AG09319 (cell line): ENCODE data around the gene FHIT.

ENCODE experiments used
- DNase-seq: peaks from one replicate; pipeline ENCODE4 v3.0.0-alpha.2; 2010; ENCODE audit warnings: low read depth; ENCODE audit errors: extremely low read depth
- TF ChIP-seq, protein P1 (sequence below): IDR thresholded peaks from 2 replicates; pipeline ENCODE4 v1.5.1; 2011; ENCODE audit warnings: low read depth, mild to moderate bottlenecking, inconsistent platforms, low read length, moderate library complexity

The FHIT gene

DNA sequence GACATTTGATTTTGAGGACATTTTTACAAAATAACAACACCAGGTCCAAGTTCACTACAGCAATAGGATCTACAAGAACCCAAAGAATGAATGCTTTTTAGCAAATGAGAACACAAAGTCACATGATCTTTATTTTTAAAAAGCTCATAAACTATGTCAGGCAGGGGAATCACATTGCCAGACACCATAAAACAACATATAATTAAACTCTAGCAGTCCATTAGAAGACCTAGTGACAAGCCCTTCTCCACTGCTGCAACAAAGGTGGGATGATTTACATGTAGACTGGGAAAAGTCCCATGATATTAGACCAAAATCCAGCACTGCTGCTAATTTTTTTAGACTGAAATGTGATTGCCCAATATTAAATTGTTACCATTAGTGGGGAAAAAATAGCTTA, 92.6 kb downstream of the FHIT start:
- TF ChIP-seq, protein P1, sequence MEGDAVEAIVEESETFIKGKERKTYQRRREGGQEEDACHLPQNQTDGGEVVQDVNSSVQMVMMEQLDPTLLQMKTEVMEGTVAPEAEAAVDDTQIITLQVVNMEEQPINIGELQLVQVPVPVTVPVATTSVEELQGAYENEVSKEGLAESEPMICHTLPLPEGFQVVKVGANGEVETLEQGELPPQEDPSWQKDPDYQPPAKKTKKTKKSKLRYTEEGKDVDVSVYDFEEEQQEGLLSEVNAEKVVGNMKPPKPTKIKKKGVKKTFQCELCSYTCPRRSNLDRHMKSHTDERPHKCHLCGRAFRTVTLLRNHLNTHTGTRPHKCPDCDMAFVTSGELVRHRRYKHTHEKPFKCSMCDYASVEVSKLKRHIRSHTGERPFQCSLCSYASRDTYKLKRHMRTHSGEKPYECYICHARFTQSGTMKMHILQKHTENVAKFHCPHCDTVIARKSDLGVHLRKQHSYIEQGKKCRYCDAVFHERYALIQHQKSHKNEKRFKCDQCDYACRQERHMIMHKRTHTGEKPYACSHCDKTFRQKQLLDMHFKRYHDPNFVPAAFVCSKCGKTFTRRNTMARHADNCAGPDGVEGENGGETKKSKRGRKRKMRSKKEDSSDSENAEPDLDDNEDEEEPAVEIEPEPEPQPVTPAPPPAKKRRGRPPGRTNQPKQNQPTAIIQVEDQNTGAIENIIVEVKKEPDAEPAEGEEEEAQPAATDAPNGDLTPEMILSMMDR, result no peak
- DNase-seq, result no peak

DNA sequence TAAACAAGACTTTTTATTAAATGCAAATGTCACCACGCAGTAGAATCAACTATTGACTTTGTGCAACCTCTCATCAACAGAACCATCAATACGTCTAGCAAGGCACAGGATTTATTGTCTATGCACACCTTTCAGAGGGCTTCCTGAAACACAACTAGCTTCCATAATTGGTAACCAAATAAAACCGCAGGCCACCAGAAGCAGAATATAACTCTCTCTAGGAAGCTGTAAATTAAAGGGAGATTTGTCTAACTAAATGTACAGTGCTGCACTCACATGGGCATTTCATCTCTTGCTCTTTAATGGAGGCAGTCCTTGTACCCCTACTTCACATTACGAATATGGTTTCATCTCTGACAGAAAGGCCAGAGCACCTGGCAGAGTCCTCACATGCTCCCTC, 93.0 kb downstream of the FHIT start:
- DNase-seq, result no peak
- TF ChIP-seq, protein P1, result no peak

DNA sequence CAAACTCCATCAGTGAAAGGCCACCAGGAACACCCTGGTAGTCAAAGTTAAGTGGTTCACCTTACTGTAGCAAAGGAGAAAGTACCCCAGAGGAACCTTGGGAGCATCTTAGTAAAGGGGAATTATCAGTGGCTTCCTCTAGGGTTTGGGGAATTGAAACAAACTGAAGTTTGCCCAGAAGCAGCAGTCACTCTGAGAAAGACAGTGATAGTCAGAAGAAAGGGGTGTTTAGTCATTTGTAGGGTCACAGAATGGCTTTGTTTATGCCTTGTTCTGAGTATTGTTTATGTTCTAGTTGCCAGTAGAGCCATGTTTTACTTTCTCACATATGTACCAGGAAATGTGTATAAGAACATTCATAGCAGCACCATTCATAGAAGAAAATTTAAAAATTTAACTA, 93.8 kb downstream of the FHIT start:
- DNase-seq, result no peak
- TF ChIP-seq, protein P1, result no peak

DNA sequence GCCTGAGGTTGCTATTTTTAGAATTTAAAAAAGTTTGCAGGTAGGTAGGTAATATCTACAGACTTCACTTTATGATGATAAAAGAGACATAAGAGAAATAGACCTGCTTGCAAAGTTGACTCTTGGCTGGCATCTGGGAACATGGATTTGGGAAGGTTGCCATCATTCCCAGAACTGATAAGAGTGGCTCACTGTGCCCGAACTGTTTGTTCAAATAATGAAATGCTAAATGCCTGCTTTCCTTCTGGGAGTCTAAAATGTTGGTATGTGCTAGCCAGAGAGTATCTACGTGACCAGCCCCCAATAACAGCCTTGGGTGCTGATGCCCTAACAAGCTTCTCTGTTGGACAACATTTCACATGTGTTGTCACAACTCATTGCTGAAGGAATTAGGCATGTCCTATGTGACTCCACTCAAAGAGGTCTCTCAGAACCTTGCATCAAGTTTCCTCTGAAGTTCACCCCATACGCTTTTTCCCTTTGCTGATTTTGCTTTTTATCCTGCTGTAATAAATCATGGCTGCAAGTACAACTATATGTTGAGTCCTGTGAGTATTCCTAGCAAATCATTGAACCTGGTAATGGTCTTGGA, 95.5 kb downstream of the FHIT start:
- TF ChIP-seq, protein P1, result no peak
- no peak for DNase-seq

DNA sequence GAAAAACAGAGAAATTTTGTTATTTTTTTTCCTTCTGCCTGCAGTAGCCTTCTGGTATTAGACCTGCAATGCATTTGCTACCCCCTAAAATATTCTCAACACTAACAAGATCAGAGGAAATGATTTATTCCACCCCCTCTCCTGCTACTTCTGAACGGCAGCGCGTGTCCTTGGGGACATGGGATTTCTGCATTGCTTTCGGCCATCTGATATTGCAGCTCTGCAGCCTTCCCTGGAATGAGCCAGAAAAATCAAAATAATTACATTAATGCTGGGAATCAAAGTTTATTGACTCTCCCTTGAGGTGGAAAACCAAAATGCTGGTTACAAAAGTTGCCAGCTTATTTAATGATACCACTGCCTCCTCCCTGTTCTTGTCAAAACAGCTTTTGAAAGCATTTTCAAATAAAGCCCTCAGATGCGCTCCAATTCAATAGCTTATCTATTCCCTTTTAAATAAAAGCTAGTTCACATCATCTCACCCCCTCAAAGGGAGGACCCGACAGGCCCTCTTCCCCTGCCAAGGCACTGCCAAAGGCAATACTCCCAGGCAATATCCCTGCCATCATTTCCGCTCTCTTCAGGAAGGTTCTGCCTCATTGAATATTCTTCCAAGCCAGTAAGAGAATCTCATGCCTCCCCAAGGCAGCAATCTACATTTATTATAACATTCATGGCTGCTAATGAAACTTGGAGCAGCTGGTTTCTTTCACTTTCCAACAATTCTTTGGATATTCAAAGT, 96.6 kb downstream of the FHIT start:
- no peak for DNase-seq
- TF ChIP-seq, protein P1, result no peak

DNA sequence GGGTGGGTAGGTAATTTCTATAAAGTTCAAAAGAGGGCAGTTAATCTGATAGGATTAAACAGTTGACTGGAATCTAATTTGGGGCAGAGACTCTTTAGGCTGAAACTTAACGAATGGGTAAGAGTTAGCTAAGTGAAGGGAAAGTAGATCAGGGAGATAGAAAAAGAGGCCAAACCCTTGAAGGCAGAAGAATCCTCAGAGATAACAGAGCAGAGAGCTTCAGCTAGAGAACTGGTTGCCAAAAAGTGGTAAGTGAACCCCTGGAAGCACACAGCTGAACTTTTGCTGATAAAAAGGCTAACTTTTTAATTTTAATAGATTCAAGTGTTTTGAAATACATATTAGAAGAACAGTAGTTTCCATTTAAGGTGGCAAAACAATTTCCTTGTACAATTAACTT, 99.2 kb downstream of the FHIT start:
- TF ChIP-seq, protein P1, result no peak
- DNase-seq, result no peak

DNA sequence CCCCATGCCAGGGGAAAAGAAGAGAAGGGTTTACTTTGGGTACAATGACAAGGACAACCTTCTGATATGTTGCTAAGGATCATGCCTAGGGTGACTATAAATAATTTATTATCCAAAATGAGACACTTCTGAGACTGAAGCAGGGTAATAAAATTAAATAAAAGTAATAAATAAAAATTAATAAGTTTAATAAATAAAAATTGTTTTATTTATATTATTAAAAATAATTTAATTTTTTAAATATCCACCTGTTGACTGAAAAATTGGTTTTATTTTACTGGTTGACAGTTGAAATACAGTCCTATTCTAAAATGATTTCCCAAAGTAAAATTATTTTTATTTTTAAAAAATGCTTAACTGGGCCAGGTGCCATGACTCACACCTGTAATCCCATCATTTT, 102.0 kb downstream of the FHIT start:
- TF ChIP-seq, protein P1, result no peak
- no peak for DNase-seq
